HEK293 (cell line): ENCODE results near the gene HSD17B4.

Experiments
- CTCF ChIP-seq: fragments of 450-650 bp; formaldehyde crosslinking; IDR thresholded peaks from 2 replicates; pipeline ENCODE4 v1.5.1; 2016; ENCODE audit warnings: missing biosample characterization, missing genetic modification characterization
- ELK4 ChIP-seq: IDR thresholded peaks from 2 replicates; pipeline ENCODE4 v1.6.1; 2011; ENCODE audit warnings: mild to moderate bottlenecking, low read depth, low read length, borderline replicate concordance
- GLIS2 ChIP-seq: fragments of 450-650 bp; formaldehyde crosslinking; IDR thresholded peaks from 2 replicates; pipeline ENCODE4 v1.5.1; 2016; ENCODE audit warnings: missing biosample characterization, missing genetic modification characterization
- KLF7 ChIP-seq: fragments of 450-650 bp; formaldehyde crosslinking; IDR thresholded peaks from 2 replicates; pipeline ENCODE4 v1.5.1; 2016; ENCODE audit warnings: missing biosample characterization, missing genetic modification characterization, borderline replicate concordance
- SALL2 ChIP-seq: fragments of 450-650 bp; formaldehyde crosslinking; IDR thresholded peaks from 2 replicates; pipeline ENCODE4 v1.5.0; 2017; ENCODE audit warnings: missing biosample characterization, mild to moderate bottlenecking, missing genetic modification characterization, borderline replicate concordance
- SP2 ChIP-seq: fragments of 450-650 bp; formaldehyde crosslinking; IDR thresholded peaks from 2 replicates; pipeline ENCODE4 v1.5.1; 2016; ENCODE audit warnings: missing biosample characterization, missing genetic modification characterization
- ZNF274 ChIP-seq, 2 experiments: fragments of 200-500 bp in 1 of 2; fragments of 450-650 bp in 1 of 2; sonication (Bioruptor generic) in 1 of 2; formaldehyde crosslinking in 1 of 2; IDR thresholded peaks; 2 replicates each; pipeline versions ENCODE4 v1.5.1 to v1.6.1; 2014 to 2016; ENCODE audit warnings: borderline replicate concordance in 1 of 2, inconsistent platforms in 1 of 2, low read length in 1 of 2, missing biosample characterization in 1 of 2, missing genetic modification characterization in 1 of 2
- ZNF335 ChIP-seq: fragments of 450-650 bp; formaldehyde crosslinking; conservative IDR thresholded peaks from 2 replicates; pipeline ENCODE4 v1.5.1; 2016; ENCODE audit warnings: missing biosample characterization, missing genetic modification characterization
- ZNF530 ChIP-seq: fragments of 450-650 bp; formaldehyde crosslinking; IDR thresholded peaks from 2 replicates; pipeline ENCODE4 v1.5.1; 2016; ENCODE audit warnings: low read depth, missing biosample characterization, missing genetic modification characterization
- ZNF558 ChIP-seq: fragments of 450-650 bp; formaldehyde crosslinking; IDR thresholded peaks from 2 replicates; pipeline ENCODE4 v1.5.1; 2016; ENCODE audit warnings: missing biosample characterization, missing genetic modification characterization
- ZNF677 ChIP-seq: fragments of 450-650 bp; IDR thresholded peaks from 2 replicates; pipeline ENCODE4 v1.5.0; 2018; ENCODE audit warnings: missing biosample characterization, mild to moderate bottlenecking, missing genetic modification characterization, moderate library complexity
- ZNF777 ChIP-seq: fragments of 450-650 bp; formaldehyde crosslinking; IDR thresholded peaks from 2 replicates; pipeline ENCODE4 v1.5.1; 2017; ENCODE audit warnings: missing biosample characterization, missing genetic modification characterization, borderline replicate concordance
- ZNF792 ChIP-seq: fragments of 450-650 bp; formaldehyde crosslinking; IDR thresholded peaks from 2 replicates; pipeline ENCODE4 v1.5.1; 2016; ENCODE audit warnings: missing biosample characterization, missing genetic modification characterization
- TF ChIP-seq, protein P1 (sequence below): sonication (generic); formaldehyde crosslinking; IDR thresholded peaks from 2 replicates; pipeline ENCODE4 v1.8.1; 2022; ENCODE audit warnings: mild to moderate bottlenecking, moderate library complexity, missing genetic modification reagents

DNA sequence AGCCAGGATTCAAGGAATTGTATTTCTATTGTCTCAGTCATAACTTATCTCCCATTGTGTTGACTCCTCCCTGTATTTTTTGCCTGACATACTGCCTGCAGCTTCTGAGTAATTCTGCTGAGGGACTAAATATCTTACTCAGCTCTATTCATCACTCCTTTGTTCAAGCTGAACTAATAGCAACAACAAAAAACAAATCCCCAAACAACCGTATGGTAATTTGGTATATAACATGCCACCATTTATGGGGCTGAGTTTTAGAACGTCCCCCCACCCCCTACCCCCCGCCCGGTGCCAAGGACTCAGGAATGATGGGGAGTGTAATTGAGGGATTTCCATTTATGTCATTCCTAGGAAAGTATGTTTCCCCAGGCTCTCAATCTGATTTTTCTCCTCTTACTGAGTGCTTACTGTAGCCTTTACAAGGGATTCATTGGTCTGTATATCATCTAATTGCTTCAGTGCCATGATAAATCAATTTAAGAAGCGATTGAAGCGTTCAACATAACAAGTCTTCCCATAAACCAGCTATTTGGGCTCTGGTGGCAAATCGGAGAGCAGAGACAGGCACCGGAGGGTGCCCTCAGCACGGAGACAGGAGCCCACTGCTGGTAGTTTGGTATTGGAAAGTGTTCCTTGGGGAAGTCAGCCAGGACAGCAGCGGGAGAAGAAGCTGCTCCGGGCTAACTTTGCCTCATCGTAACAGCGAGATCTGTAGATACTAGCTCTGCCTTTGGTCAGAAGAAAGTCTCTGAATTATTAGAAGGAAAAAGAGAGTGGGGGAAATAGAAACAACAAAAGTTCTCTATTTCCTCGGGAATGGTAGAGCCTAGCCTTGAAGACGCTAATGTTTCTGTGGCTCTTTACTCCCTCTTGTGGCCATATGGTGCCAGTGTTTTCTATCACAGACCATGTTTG is 40.7 kb upstream of the HSD17B4 start:
- TF ChIP-seq CTCF (tag by site-specific recombination) (peak; percentile 73), SALL2 (tag by site-specific recombination) (no peak), ZNF274 (IDR thresholded peaks at IDR 0.05; ENCODE audit: low read length) (no peak), ZNF274 (tag by site-specific recombination; IDR thresholded peaks at IDR 0.05; ENCODE audit: borderline replicate concordance) (no peak), ZNF677 (tag by site-specific recombination) (no peak), ELK4 (no peak), ZNF777 (tag by site-specific recombination) (no peak), ZNF530 (tag by site-specific recombination) (no peak), ZNF792 (tag by site-specific recombination) (no peak), SP2 (no peak), ZNF558 (tag by site-specific recombination) (no peak), ZNF335 (tag by site-specific recombination) (peak; percentile 75), GLIS2 (no peak), KLF7 (tag by site-specific recombination) (no peak)
- TF ChIP-seq, protein P1, sequence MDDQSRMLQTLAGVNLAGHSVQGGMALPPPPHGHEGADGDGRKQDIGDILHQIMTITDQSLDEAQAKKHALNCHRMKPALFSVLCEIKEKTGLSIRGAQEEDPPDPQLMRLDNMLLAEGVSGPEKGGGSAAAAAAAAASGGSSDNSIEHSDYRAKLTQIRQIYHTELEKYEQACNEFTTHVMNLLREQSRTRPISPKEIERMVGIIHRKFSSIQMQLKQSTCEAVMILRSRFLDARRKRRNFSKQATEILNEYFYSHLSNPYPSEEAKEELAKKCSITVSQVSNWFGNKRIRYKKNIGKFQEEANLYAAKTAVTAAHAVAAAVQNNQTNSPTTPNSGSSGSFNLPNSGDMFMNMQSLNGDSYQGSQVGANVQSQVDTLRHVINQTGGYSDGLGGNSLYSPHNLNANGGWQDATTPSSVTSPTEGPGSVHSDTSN (CRISPR knock-in tag) = no peak
